CD14-positive monocyte (primary cell): ENCODE results near the gene ZCCHC9. TPM values are rescaled to one million over a fixed set of nuclear protein-coding genes. Genes with fewer than 3 reads are reported as not detected.

Experiments
- DNase-seq, 3 donors: peaks; one replicate each; pipeline ENCODE4 v3.0.0-alpha.2; 2011 to 2022
- H2AFZ ChIP-seq: 2 replicates; pipeline ENCODE4 v1.6.0; 2012; ENCODE audit warnings: mild to moderate bottlenecking, low read depth, low read length, inconsistent platforms; ENCODE audit not compliant: insufficient read depth, poor library complexity, severe bottlenecking
- H3K27ac ChIP-seq, 2 donors: 1 replicate in 1 of 2; 2 replicates in 1 of 2; pipeline ENCODE4 v1.5.1; 2012 to 2013; ENCODE audit warnings: low read length in 2 of 2, control low read depth in 1 of 2, inconsistent platforms in 1 of 2, low read depth in 1 of 2, mild to moderate bottlenecking in 1 of 2
- H3K27me3 ChIP-seq, 2 donors: one replicate each; pipeline versions ENCODE4 v1.6.0 to v1.6.1; 2011 to 2013; ENCODE audit warnings: low read length in 2 of 2; ENCODE audit not compliant: control insufficient read depth in 2 of 2, insufficient read depth in 2 of 2
- H3K36me3 ChIP-seq, 2 donors: replicated peaks in 1 of 2; 1 replicate in 1 of 2; 2 replicates in 1 of 2; pipeline versions ENCODE4 v1.5.1 to v1.6.1; 2012 to 2013; ENCODE audit warnings: low read length in 2 of 2, control low read depth in 1 of 2, inconsistent platforms in 1 of 2, mild to moderate bottlenecking in 1 of 2; ENCODE audit not compliant: insufficient read depth in 2 of 2, control insufficient read depth in 1 of 2
- H3K4me1 ChIP-seq, 2 donors: 1 replicate in 1 of 2; 2 replicates in 1 of 2; pipeline versions ENCODE4 v1.5.1 to v1.6.1; 2012 to 2013; ENCODE audit warnings: low read length in 2 of 2, control low read depth in 1 of 2, inconsistent platforms in 1 of 2, mild to moderate bottlenecking in 1 of 2, moderate library complexity in 1 of 2; ENCODE audit not compliant: insufficient read depth in 2 of 2, control insufficient read depth in 1 of 2
- H3K4me2 ChIP-seq: replicated peaks from 2 replicates; pipeline ENCODE3; 2012; ENCODE audit warnings: low read length, moderate library complexity, mild to moderate bottlenecking; ENCODE audit not compliant: poor library complexity, severe bottlenecking; ENCODE audit errors: extremely low read depth
- H3K4me3 ChIP-seq, 3 experiments: fragments of 200-600 bp in 1 of 3; sonication (generic) in 1 of 3; replicated peaks in 1 of 3; 1 replicate in 2 of 3; 2 replicates in 1 of 3; pipeline ENCODE4 v1.5.1; 2011 to 2013; ENCODE audit warnings: low read length in 3 of 3, mild to moderate bottlenecking in 3 of 3, control low read depth in 2 of 3, low read depth in 2 of 3, inconsistent platforms in 1 of 3, moderate library complexity in 1 of 3
- H3K79me2 ChIP-seq: 2 replicates; pipeline ENCODE4 v1.6.0; 2012; ENCODE audit warnings: mild to moderate bottlenecking, control low read depth, inconsistent platforms, low read length, moderate library complexity; ENCODE audit not compliant: insufficient read depth
- H3K9ac ChIP-seq: 2 replicates; pipeline ENCODE4 v1.6.0; 2017; ENCODE audit warnings: low read length, mild to moderate bottlenecking; ENCODE audit not compliant: insufficient read depth, poor library complexity, severe bottlenecking
- H3K9me3 ChIP-seq, 2 donors: replicated peaks in 1 of 2; 1 replicate in 1 of 2; 2 replicates in 1 of 2; pipeline versions ENCODE4 v1.5.1 to v1.6.1; 2012 to 2013; ENCODE audit warnings: low read length in 2 of 2, control low read depth in 1 of 2; ENCODE audit not compliant: control insufficient read depth in 1 of 2, insufficient read depth in 1 of 2
- H4K20me1 ChIP-seq: 2 replicates; pipeline ENCODE4 v1.6.0; 2012; ENCODE audit warnings: mild to moderate bottlenecking, low read length, control low read depth, moderate library complexity; ENCODE audit not compliant: insufficient read depth
- H3K27ac Mint-ChIP-seq, 7 donors: one replicate each; pipeline ENCODE4 v1.8.0; 2020; ENCODE audit warnings: mild to moderate bottlenecking in 7 of 7, mixed read lengths in 7 of 7, moderate library complexity in 6 of 7, inconsistent platforms in 2 of 7
- H3K27me3 Mint-ChIP-seq, 3 donors: one replicate each; pipeline ENCODE4 v1.8.0; 2021 to 2022; ENCODE audit warnings: low read depth in 3 of 3, mild to moderate bottlenecking in 3 of 3, mixed read lengths in 3 of 3, moderate library complexity in 3 of 3, inconsistent platforms in 1 of 3
- H3K36me3 Mint-ChIP-seq, 2 donors: one replicate each; pipeline ENCODE4 v1.8.0; 2020; ENCODE audit warnings: mixed read lengths in 2 of 2, inconsistent platforms in 1 of 2, mild to moderate bottlenecking in 1 of 2
- H3K4me1 Mint-ChIP-seq: one replicate; pipeline ENCODE4 v1.8.0; 2020; ENCODE audit warnings: mild to moderate bottlenecking, mixed read lengths
- H3K4me3 Mint-ChIP-seq, 2 donors: one replicate each; pipeline ENCODE4 v1.8.0; 2020; ENCODE audit warnings: mild to moderate bottlenecking in 2 of 2, mixed read lengths in 2 of 2, moderate library complexity in 1 of 2
- H3K9me3 Mint-ChIP-seq, 7 donors: one replicate each; pipeline ENCODE4 v1.8.0; 2020 to 2022; ENCODE audit warnings: mixed read lengths in 7 of 7, mild to moderate bottlenecking in 6 of 7, moderate library complexity in 6 of 7, inconsistent platforms in 2 of 7
- CTCF ChIP-seq: fragments of 200-600 bp; IDR thresholded peaks from one replicate; pipeline ENCODE4 v1.8.0; 2022; ENCODE audit warnings: antibody characterized with exemption, mild to moderate bottlenecking
- WGBS: methylation state at CpG from one replicate; pipeline ENCODE4 v1.1.5; 2013; ENCODE audit warnings: missing lambda C conversion rate; ENCODE audit not compliant: insufficient coverage; 5-methylcytosine and 5-hydroxymethylcytosine counted together
- intact Hi-C, 2 donors: fragments of 100-400 bp; cut with micrococcal nuclease; formaldehyde crosslinking; loops; one replicate each; pipeline versions ENCODE4 v1.15.0 to v1.15.1; 2023
- polyA plus RNA-seq, 3 donors: library from polyadenylated mRNA; depleted of rRNA in 1 of 3; unstranded in 2 of 3; stranded (reverse) in 1 of 3; fragments of 300-500 nt in 2 of 3; fragments of >200 nt in 1 of 3; fragmentation: Illumina TruSeq in 2 of 3; gene quantifications; 1 replicate in 2 of 3; 2 replicates in 1 of 3; pipeline ENCODE4 v1.2.3, GENCODE V29; 2012 to 2021

Gene ZCCHC9
- polyA plus RNA-seq, 3 donors: 10.6 to 15.9 (median 14.6) TPM

- H3K27ac ChIP-seq: no peak overlapping the region
- no peak overlapping the region for H3K9ac ChIP-seq
- H3K4me1 ChIP-seq: no peaks in the 10 kb centered on the region
- no CpG with 5 or more reads among the region's 1 CpG for WGBS
- H3K27me3 Mint-ChIP-seq: no peaks in the 10 kb centered on the region
- no peak overlapping the region for H3K4me2 ChIP-seq
- no peaks in the 10 kb centered on the region for H3K79me2 ChIP-seq
- intact Hi-C loops: no loop called here
- peaks cover 51 to 64% of the 10 kb centered on the region in 2 donors for H3K36me3 Mint-ChIP-seq
- no peaks in the 10 kb centered on the region for H3K9me3 ChIP-seq
- no peak for DNase-seq
- H3K4me3 Mint-ChIP-seq: no peak overlapping the region
- no peaks in the 10 kb centered on the region for H3K27me3 ChIP-seq
- peaks cover 49 to 72% of the 10 kb centered on the region in 2 donors for H3K36me3 ChIP-seq
- H3K4me3 ChIP-seq: no peak overlapping the region
- H3K4me1 Mint-ChIP-seq: peaks cover 2% of the 10 kb centered on the region
- no peak overlapping the region for H2AFZ ChIP-seq
- H4K20me1 ChIP-seq: no peaks in the 10 kb centered on the region
- TF ChIP-seq CTCF: no peak
- H3K27ac Mint-ChIP-seq: no peak overlapping the region
- no peaks in the 10 kb centered on the region for H3K9me3 Mint-ChIP-seq
These were observed 9.1 kb downstream of the ZCCHC9 start for GRCh38 chr5:81310402-81311063.

GRCh38 chr5:81313278-81313677 is 11.9 kb downstream of the ZCCHC9 start:
- no peaks in the 10 kb centered on the region for H3K27me3 ChIP-seq
- H4K20me1 ChIP-seq: no peaks in the 10 kb centered on the region
- no peak for DNase-seq
- H3K27ac ChIP-seq: no peak overlapping the region
- peaks cover 6% of the 10 kb centered on the region for H3K4me1 Mint-ChIP-seq
- H3K4me1 ChIP-seq: no peaks in the 10 kb centered on the region
- no peaks in the 10 kb centered on the region for H3K9me3 ChIP-seq
- no peaks in the 10 kb centered on the region for H3K79me2 ChIP-seq
- H3K9ac ChIP-seq: no peak overlapping the region
- no peak overlapping the region for H2AFZ ChIP-seq
- no peak overlapping the region for H3K4me3 ChIP-seq
- H3K9me3 Mint-ChIP-seq: peaks cover 0 to 3% (median 0%) of the 10 kb centered on the region in 7 donors
- TF ChIP-seq CTCF: no peak
- no peak overlapping the region for H3K27ac Mint-ChIP-seq
- H3K36me3 ChIP-seq: peaks cover 46 to 68% of the 10 kb centered on the region in 2 donors
- no peak overlapping the region for H3K4me2 ChIP-seq
- no peak overlapping the region for H3K4me3 Mint-ChIP-seq
- H3K27me3 Mint-ChIP-seq: no peaks in the 10 kb centered on the region
- intact Hi-C loops: no loop called here
- peaks cover 49 to 62% of the 10 kb centered on the region in 2 donors for H3K36me3 Mint-ChIP-seq
